WTC11 (cell line): ENCODE data around the gene CALM3. TPM values are rescaled to one million over a fixed set of nuclear protein-coding genes. Genes with fewer than 3 reads are reported as not detected.

ENCODE experiments used
- ATAC-seq: fragments of 200-7000 bp; cut with Tn5 transposase; 2 replicates; pipeline ENCODE4 v1.10.0; 2021; ENCODE audit warnings: mild to moderate bottlenecking, moderate library complexity
- CTCF ChIA-PET: fragments of 300-600 bp; sonication (Branson Sonifier 250); formaldehyde crosslinking; loops from one replicate; lab custom pipeline; 2021; ENCODE audit warnings: antibody characterized with exemption; lab: Charles Lee
- POLR2A ChIA-PET: fragments of 350-600 bp; sonication (Branson Sonifier 250); formaldehyde crosslinking; loops from one replicate; lab custom pipeline; 2021; ENCODE audit warnings: antibody characterized with exemption; lab: Charles Lee
- DNase-seq: peaks from one replicate; pipeline ENCODE4 v3.0.0; 2021; ENCODE audit warnings: low spot score
- H3K27ac Mint-ChIP-seq: 2 replicates; pipeline ENCODE4 v1.8.0; 2021; ENCODE audit warnings: mixed read lengths
- H3K27me3 Mint-ChIP-seq: 2 replicates; pipeline ENCODE4 v1.8.0; 2021; ENCODE audit warnings: low read depth, mild to moderate bottlenecking, moderate library complexity, mixed read lengths
- H3K36me3 Mint-ChIP-seq: 2 replicates; pipeline ENCODE4 v1.8.0; 2021; ENCODE audit warnings: mixed read lengths
- H3K4me1 Mint-ChIP-seq: 2 replicates; pipeline ENCODE4 v1.8.0; 2022; ENCODE audit warnings: mixed read lengths
- H3K4me3 Mint-ChIP-seq: 2 replicates; pipeline ENCODE4 v1.8.0; 2021; ENCODE audit warnings: mild to moderate bottlenecking, moderate library complexity, mixed read lengths
- H3K9me3 Mint-ChIP-seq: 2 replicates; pipeline ENCODE4 v1.8.0; 2021; ENCODE audit warnings: mixed read lengths
- FOXP1 ChIP-seq: sonication (generic); formaldehyde crosslinking; IDR thresholded peaks from 2 replicates; pipeline ENCODE4 v1.8.0; 2022; ENCODE audit warnings: missing genetic modification reagents, mild to moderate bottlenecking, moderate library complexity, borderline replicate concordance
- IRF2 ChIP-seq: sonication (generic); formaldehyde crosslinking; IDR thresholded peaks from 2 replicates; pipeline ENCODE4 v1.8.0; 2022; ENCODE audit warnings: low read depth, missing genetic modification reagents, borderline replicate concordance
- JUN ChIP-seq: sonication (generic); formaldehyde crosslinking; IDR thresholded peaks from 2 replicates; pipeline ENCODE4 v1.8.0; 2023; ENCODE audit warnings: mild to moderate bottlenecking, missing genetic modification reagents
- SOX15 ChIP-seq: fragments of 250-450 bp; sonication (Bioruptor Pico); IDR thresholded peaks from 2 replicates; pipeline ENCODE4 v1.9.0; 2021; ENCODE audit warnings: mild to moderate bottlenecking
- ZNF121 ChIP-seq: sonication (generic); formaldehyde crosslinking; IDR thresholded peaks from 2 replicates; pipeline ENCODE4 v1.8.0; 2023; ENCODE audit warnings: missing genetic modification reagents
- ZNF263 ChIP-seq: sonication (generic); formaldehyde crosslinking; IDR thresholded peaks from 2 replicates; pipeline ENCODE4 v1.8.1; 2022; ENCODE audit warnings: low read depth, mild to moderate bottlenecking, moderate library complexity, missing genetic modification reagents
- total RNA-seq: library from RNA; stranded (reverse); gene quantifications from 3 replicates; pipeline ENCODE4 v1.2.3, GENCODE V29; 2021
- TF ChIP-seq, protein P1 (sequence below): sonication (generic); formaldehyde crosslinking; IDR thresholded peaks from 2 replicates; pipeline ENCODE4 v1.8.0; 2022; ENCODE audit warnings: mild to moderate bottlenecking, missing genetic modification reagents
- TF ChIP-seq, protein P2 (sequence below): sonication (generic); formaldehyde crosslinking; IDR thresholded peaks from 2 replicates; pipeline ENCODE4 v1.8.1; 2023; ENCODE audit warnings: mild to moderate bottlenecking, moderate library complexity, missing genetic modification reagents
- TF ChIP-seq, protein P3 (sequence below): fragments of 250-450 bp; sonication (Bioruptor Pico); conservative IDR thresholded peaks from 2 replicates; pipeline ENCODE4 v1.9.0; 2021; ENCODE audit warnings: mild to moderate bottlenecking
- TF ChIP-seq, protein P4 (sequence below): sonication (generic); formaldehyde crosslinking; IDR thresholded peaks from 2 replicates; pipeline ENCODE4 v1.8.1; 2023; ENCODE audit warnings: mild to moderate bottlenecking, missing genetic modification reagents, borderline replicate concordance

The CALM3 gene
- total RNA-seq, 1 experiment from 2014 or later, result 306 TPM

DNA sequence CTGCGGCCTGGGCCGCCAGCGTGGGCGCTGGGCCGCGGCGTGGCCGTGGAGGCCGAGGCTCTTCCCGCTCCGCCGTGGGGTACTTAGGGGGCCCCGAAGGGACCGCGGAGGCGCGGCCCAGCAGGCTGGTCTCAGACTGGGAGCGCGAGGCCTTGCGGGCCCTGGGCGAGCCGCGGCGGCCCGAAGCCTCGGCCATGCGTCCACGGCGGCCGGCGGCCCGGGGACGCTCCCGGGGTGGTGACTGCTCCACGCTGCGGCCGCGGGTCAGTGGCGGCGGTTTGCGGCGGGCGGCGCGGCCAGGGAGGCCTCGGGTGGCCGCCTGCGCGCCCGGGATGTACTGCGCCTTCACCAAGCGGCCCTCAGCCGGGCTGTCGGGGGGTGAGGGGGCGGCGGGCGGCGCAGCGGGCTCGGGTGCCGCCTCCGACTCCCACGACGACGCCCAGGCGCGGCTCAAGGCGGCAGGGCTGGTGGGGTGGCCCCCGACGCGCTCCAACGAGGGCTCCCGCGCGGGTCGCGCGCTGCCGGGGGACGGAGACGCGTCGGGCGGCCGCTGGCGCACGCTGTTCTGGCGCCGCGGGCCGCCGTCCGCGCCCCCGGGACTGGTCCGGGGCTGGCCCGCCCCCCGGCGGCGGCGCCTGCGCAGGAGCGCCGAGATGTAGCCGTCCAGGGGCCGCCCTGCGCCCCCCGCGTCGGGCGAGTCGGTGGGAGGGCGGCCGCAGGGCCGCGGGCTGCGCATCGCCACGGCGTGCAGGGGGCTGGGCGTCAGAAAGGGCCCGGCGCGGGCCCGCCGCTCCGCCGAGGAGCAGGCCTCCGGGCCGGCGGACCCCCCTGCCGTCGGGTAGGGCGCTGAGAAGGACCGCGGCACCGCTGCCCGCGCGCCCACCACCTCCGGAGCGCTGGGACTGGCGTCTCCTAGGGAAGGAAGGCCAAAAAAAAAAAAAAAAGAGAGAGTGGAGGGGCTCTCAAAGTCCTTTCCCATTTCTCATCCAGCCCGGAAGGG is 48.1 kb downstream of the CALM3 start:
- no peaks in the 10 kb centered on the region for H3K9me3 Mint-ChIP-seq
- CTCF ChIA-PET, result interaction anchor here (1.3 to 2.5 kb wide), 5 partner anchors 9 to 32 kb away, joined by 3 to 16 read pairs (median 9); partner anchors contain the start of gene DACT3
- DNase-seq, result no peak

DNA sequence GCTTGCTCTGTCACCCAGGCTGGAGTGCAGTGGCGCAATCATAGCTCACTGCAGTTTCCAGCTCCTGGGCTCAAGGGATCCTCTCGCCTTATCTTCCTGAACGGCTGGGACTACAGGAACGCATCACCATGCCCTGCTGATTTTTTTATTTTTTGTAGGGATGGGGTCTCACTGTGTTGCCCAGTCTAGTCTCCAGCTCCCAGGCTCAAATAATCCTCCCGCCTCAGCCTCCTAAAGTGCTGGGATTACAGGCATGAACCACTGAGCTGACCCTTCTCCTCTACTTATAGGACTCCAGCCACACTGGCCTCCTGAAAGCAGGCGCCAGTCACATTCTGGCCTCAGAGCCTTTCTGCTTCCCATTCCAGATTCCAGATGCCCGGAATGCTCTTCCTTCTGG is 49.3 kb downstream of the CALM3 start:
- Mint-ChIP-seq H3K27ac (no peak overlapping the region), H3K27me3 (peaks cover 71% of the 10 kb centered on the region), H3K36me3 (no peaks in the 10 kb centered on the region; the same call in 1 of the 2 replicates), H3K4me3 (peak overlapping the region; percentile 67), H3K4me1 (peaks cover 20% of the 10 kb centered on the region), H3K9me3 (no peaks in the 10 kb centered on the region)
- ATAC-seq, result no peak
- no peak for DNase-seq
- CTCF ChIA-PET, result interaction anchor here (0.5 to 2.5 kb wide), 5 partner anchors 9 to 32 kb away, joined by 3 to 9 read pairs (median 3); partner anchors contain the start of gene DACT3
- no peak for TF ChIP-seq ZNF263 (CRISPR knock-in tag)
- TF ChIP-seq ZNF121 (CRISPR knock-in tag), result peak; percentile 91
- TF ChIP-seq, protein P1, sequence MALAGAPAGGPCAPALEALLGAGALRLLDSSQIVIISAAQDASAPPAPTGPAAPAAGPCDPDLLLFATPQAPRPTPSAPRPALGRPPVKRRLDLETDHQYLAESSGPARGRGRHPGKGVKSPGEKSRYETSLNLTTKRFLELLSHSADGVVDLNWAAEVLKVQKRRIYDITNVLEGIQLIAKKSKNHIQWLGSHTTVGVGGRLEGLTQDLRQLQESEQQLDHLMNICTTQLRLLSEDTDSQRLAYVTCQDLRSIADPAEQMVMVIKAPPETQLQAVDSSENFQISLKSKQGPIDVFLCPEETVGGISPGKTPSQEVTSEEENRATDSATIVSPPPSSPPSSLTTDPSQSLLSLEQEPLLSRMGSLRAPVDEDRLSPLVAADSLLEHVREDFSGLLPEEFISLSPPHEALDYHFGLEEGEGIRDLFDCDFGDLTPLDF, result no peak
- no peak for TF ChIP-seq SOX15
- POLR2A ChIA-PET, result interaction anchor here (0.6 kb wide), 1 partner anchor 593 kb away, joined by 4 read pairs; no protein-coding TSS in a partner anchor

More for the DNA sequence above, 48.1 kb downstream of the CALM3 start:
- Mint-ChIP-seq H3K27ac (no peak overlapping the region), H3K36me3 (no peaks in the 10 kb centered on the region; the same call in 1 of the 2 replicates), H3K27me3 (peaks cover 82% of the 10 kb centered on the region), H3K4me3 (peak overlapping the region; percentile 67), H3K4me1 (peaks cover 12% of the 10 kb centered on the region)
- POLR2A ChIA-PET, result no interaction called here
- ATAC-seq, result peak; percentile 56
- TF ChIP-seq, protein P2, sequence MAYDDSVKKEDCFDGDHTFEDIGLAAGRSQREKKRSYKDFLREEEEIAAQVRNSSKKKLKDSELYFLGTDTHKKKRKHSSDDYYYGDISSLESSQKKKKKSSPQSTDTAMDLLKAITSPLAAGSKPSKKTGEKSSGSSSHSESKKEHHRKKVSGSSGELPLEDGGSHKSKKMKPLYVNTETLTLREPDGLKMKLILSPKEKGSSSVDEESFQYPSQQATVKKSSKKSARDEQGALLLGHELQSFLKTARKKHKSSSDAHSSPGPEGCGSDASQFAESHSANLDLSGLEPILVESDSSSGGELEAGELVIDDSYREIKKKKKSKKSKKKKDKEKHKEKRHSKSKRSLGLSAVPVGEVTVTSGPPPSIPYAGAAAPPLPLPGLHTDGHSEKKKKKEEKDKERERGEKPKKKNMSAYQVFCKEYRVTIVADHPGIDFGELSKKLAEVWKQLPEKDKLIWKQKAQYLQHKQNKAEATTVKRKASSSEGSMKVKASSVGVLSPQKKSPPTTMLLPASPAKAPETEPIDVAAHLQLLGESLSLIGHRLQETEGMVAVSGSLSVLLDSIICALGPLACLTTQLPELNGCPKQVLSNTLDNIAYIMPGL (CRISPR knock-in tag), result 0 out of 2 replicates have a peak, but pooled peaks have one; percentile 3
- TF ChIP-seq, protein P3, sequence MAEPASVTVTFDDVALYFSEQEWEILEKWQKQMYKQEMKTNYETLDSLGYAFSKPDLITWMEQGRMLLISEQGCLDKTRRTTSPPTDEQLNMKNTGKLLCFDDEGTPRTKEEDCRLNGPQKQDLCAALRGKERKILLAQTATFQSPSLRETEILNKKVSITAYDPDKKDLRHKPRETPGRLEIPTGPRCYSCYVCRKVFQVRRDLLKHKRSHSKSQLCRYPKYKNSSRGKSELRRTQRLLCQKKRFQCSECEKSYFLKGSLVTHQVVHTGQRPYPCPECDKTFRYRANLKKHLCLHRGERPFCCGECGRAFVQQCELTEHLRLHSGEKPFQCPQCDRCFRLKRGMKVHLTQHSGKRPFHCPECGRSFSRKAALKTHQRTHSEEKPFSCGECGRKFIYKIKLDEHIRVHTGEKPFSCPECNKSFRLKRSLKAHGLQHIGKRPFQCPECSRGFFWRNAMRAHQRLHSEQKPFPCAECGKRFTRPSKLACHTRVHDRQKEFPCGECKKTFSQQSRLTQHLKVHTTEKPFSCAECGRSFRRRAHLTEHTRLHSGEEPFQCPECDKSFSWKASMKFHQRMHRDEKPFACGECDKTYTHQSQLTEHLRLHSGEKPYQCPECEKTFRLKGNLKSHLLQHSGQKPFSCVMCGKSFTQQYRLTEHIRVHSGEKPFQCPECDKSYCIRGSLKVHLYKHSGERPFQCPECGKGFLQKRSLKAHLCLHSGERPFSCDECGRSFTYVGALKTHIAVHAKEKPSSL (CRISPR knock-in tag), result no peak
- TF ChIP-seq FOXP1 (CRISPR knock-in tag), result peak; percentile 69; the same call in 1 of the 2 replicates
- TF ChIP-seq IRF2 (CRISPR knock-in tag), result 0 out of 2 replicates have a peak, but pooled peaks have one; percentile 67
- TF ChIP-seq, protein P4, sequence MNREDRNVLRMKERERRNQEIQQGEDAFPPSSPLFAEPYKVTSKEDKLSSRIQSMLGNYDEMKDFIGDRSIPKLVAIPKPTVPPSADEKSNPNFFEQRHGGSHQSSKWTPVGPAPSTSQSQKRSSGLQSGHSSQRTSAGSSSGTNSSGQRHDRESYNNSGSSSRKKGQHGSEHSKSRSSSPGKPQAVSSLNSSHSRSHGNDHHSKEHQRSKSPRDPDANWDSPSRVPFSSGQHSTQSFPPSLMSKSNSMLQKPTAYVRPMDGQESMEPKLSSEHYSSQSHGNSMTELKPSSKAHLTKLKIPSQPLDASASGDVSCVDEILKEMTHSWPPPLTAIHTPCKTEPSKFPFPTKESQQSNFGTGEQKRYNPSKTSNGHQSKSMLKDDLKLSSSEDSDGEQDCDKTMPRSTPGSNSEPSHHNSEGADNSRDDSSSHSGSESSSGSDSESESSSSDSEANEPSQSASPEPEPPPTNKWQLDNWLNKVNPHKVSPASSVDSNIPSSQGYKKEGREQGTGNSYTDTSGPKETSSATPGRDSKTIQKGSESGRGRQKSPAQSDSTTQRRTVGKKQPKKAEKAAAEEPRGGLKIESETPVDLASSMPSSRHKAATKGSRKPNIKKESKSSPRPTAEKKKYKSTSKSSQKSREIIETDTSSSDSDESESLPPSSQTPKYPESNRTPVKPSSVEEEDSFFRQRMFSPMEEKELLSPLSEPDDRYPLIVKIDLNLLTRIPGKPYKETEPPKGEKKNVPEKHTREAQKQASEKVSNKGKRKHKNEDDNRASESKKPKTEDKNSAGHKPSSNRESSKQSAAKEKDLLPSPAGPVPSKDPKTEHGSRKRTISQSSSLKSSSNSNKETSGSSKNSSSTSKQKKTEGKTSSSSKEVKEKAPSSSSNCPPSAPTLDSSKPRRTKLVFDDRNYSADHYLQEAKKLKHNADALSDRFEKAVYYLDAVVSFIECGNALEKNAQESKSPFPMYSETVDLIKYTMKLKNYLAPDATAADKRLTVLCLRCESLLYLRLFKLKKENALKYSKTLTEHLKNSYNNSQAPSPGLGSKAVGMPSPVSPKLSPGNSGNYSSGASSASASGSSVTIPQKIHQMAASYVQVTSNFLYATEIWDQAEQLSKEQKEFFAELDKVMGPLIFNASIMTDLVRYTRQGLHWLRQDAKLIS (CRISPR knock-in tag), result no peak
- no peak for TF ChIP-seq SOX15
- no peak for TF ChIP-seq JUN (CRISPR knock-in tag)
